LNCaP clone FGC (cell line): ENCODE measurements around the gene SLC39A11.

Experiments used
- DNase-seq: peaks from one replicate; pipeline ENCODE4 v3.0.0-alpha.2; 2011; ENCODE audit warnings: low read depth
- H3K4me3 ChIP-seq: 2 replicates; pipeline ENCODE4 v1.5.1; 2011; ENCODE audit warnings: mild to moderate bottlenecking, low read depth, low read length, control low read depth
- CTCF ChIP-seq: IDR thresholded peaks from 2 replicates; pipeline ENCODE4 v1.5.1; 2012; ENCODE audit warnings: mild to moderate bottlenecking; ENCODE audit not compliant: control insufficient read depth, insufficient read depth; ENCODE audit errors: extremely low read depth

SLC39A11 gene

GRCh38 chr17:72756256-72756655 lies 336.2 kb downstream of the SLC39A11 start:
- TF ChIP-seq CTCF: no peak
- no peak overlapping the region for H3K4me3 ChIP-seq
- no peak for DNase-seq

GRCh38 chr17:72754513-72754912 lies 338.0 kb downstream of the SLC39A11 start:
- no peak for TF ChIP-seq CTCF
- no peak overlapping the region for H3K4me3 ChIP-seq
- no peak for DNase-seq

- TF ChIP-seq CTCF: no peak
- no peak for DNase-seq
- H3K4me3 ChIP-seq: no peak overlapping the region
Measured at GRCh38 chr17:72751746-72752145, 340.7 kb downstream of the SLC39A11 start.

GRCh38 chr17:72749119-72749572 lies 343.3 kb downstream of the SLC39A11 start:
- H3K4me3 ChIP-seq: no peak overlapping the region
- TF ChIP-seq CTCF: no peak
- no peak for DNase-seq

- no peak for DNase-seq
- H3K4me3 ChIP-seq: no peak overlapping the region
- no peak for TF ChIP-seq CTCF
Measured at GRCh38 chr17:72747501-72747900, 345.0 kb downstream of the SLC39A11 start.

GRCh38 chr17:72745241-72745640 lies 347.2 kb downstream of the SLC39A11 start:
- no peak for TF ChIP-seq CTCF
- H3K4me3 ChIP-seq: no peak overlapping the region
- DNase-seq: no peak

GRCh38 chr17:72743037-72743467 lies 349.4 kb downstream of the SLC39A11 start:
- no peak overlapping the region for H3K4me3 ChIP-seq
- DNase-seq: no peak
- no peak for TF ChIP-seq CTCF
